Measurements from ENCODE around the gene CCT6A. TPM values are rescaled to one million over a fixed set of nuclear protein-coding genes. Genes with fewer than 3 reads are reported as not detected.

The CCT6A gene
- total and polyA plus RNA-seq, 9 of the 15 experiments (the other 6 are each of a cell fraction or from before 2014, with no cell fraction given): 244 to 708 (median 387) TPM

- POLR2A ChIA-PET: no interaction called here
- H3K4me1 ChIP-seq (replicated peaks in 1 of 2; ENCODE audit: control insufficient read depth in 2 of 2, insufficient read depth in 2 of 2, low read length in 2 of 2): no peaks in the 10 kb centered on the region; a peak in 1 of 5 replicates
- no peak for FAIRE-seq
- TF ChIP-seq SAFB2 (IDR thresholded peaks at IDR 0.05; ENCODE audit: borderline replicate concordance, low read depth, low read length, severe bottlenecking) (no peak), ZNF23 (CRISPR knock-in tag; IDR thresholded peaks at IDR 0.05) (no peak), E4F1 (CRISPR knock-in tag; IDR thresholded peaks at IDR 0.05; ENCODE audit: borderline replicate concordance) (no peak), ARID3B (CRISPR knock-in tag; IDR thresholded peaks at IDR 0.05; ENCODE audit: borderline replicate concordance) (no peak), KDM1A (IDR thresholded peaks at IDR 0.05) (no peak), KDM5B (IDR thresholded peaks at IDR 0.05; ENCODE audit: insufficient replicate concordance, low read depth, low read length) (no peak), SAFB (IDR thresholded peaks at IDR 0.05; ENCODE audit: borderline replicate concordance, low read depth, low read length) (no peak), MAFF (IDR thresholded peaks at IDR 0.05; ENCODE audit: low read length) (no peak), ZNF232 (CRISPR knock-in tag; IDR thresholded peaks at IDR 0.05) (no peak), ZNF444 (CRISPR knock-in tag; IDR thresholded peaks at IDR 0.05) (no peak), ZC3H11A (IDR thresholded peaks at IDR 0.05; ENCODE audit: low read depth, low read length) (no peak), E2F8 (IDR thresholded peaks at IDR 0.05; ENCODE audit: low read depth, partially characterized antibody) (no peak), RBM17 (IDR thresholded peaks at IDR 0.05; ENCODE audit: borderline replicate concordance, low read depth, low read length) (no peak), RBM15 (IDR thresholded peaks at IDR 0.05; ENCODE audit: insufficient read depth, low read length) (no peak), ILK (tag; IDR thresholded peaks at IDR 0.05; ENCODE audit: borderline replicate concordance, low read depth) (no peak), SRSF9 (IDR thresholded peaks at IDR 0.05; ENCODE audit: borderline replicate concordance, low read depth, low read length) (no peak), CHCHD3 (CRISPR knock-in tag; IDR thresholded peaks at IDR 0.05) (no peak)
These were observed 47.8 kb upstream of the CCT6A start for GRCh38 chr7:56003749-56004148.

More at GRCh38 chr7:56003749-56004148, 47.8 kb upstream of the CCT6A start:
- Histone ChIP-seq H3K4me3 (no peak overlapping the region), H3K9me3 (replicated peaks; ENCODE audit: control insufficient read depth, insufficient read depth, low read depth, low read length) (no peaks in the 10 kb centered on the region), H3K4me2 (ENCODE audit: insufficient read depth, low read length) (no peak overlapping the region), H3K79me2 (ENCODE audit: control insufficient read depth, insufficient read depth, low read length) (no peaks in the 10 kb centered on the region), H3K9me1 (ENCODE audit: control insufficient read depth, insufficient read depth, low read length) (no peaks in the 10 kb centered on the region), H3K27ac (ENCODE audit: extremely low read depth, low read depth, low read length) (no peak overlapping the region), H3K27me3 (ENCODE audit: control insufficient read depth in 2 of 2, insufficient read depth in 2 of 2, low read length in 2 of 2) (no peaks in the 10 kb centered on the region), H3K9ac (ENCODE audit: insufficient read depth in 1 of 2, low read depth in 2 of 2, low read length in 2 of 2) (no peak overlapping the region), H2AFZ (ENCODE audit: low read depth, low read length) (0 out of 2 replicates have a peak overlapping the region, but pooled peaks have one; percentile 13), H4K20me1 (replicated peaks; ENCODE audit: control insufficient read depth, insufficient read depth, low read length) (no peaks in the 10 kb centered on the region), H3K36me3 (ENCODE audit: control insufficient read depth, insufficient read depth, low read length) (peaks cover 8% of the 10 kb centered on the region; the same call in 2 of the 3 replicates)
- in situ Hi-C loops (cut with MboI) (loop anchor here (5.0 kb wide), 1 partner anchor 69 kb away; no protein-coding TSS in a partner anchor), intact Hi-C loops (cut with micrococcal nuclease) (loop anchor here (1.0 kb wide), 1 partner anchor 71 kb away; no protein-coding TSS in a partner anchor)
- ATAC-seq (no peak), DNase-seq (ENCODE audit: extremely low read depth in 1 of 4, low spot score in 3 of 4) (peak in 1 of 4 experiments; percentile 7)
- BruUV-seq (replicated peaks): no TSS peak
- 50% methylated on average over 3 of the region's 4 CpGs for WGBS (ENCODE audit: insufficient coverage, low coverage, missing lambda C conversion rate)
- CTCF ChIA-PET (ENCODE audit: low intra/inter-chr PET ratio): interaction anchor here (1.9 kb wide), 1 partner anchor 71 kb away, joined by 6 read pairs; no protein-coding TSS in a partner anchor
